Measurements from ENCODE around the gene F3. TPM values are rescaled to one million over a fixed set of nuclear protein-coding genes. Genes with fewer than 3 reads are reported as not detected.
A peak's percentile ranks its signal among the peaks of the same experiment; 100 is the strongest.

The F3 gene
- total and polyA plus RNA-seq, 2 experiments from 2014 or later, result 281 to 390 TPM

GRCh38 chr1:94524531-94524930 is 17.0 kb downstream of the F3 start:
- Histone ChIP-seq H3K4me2 (no peak overlapping the region), H3K9me2 (replicated peaks; ENCODE audit: insufficient read depth) (no peaks in the 10 kb centered on the region), H3K27me3 (no peaks in the 10 kb centered on the region), H2AFZ (no peak overlapping the region), H3K4me1 (ENCODE audit: insufficient read depth) (no peaks in the 10 kb centered on the region), H3K79me2 (no peaks in the 10 kb centered on the region), H3K27ac (no peak overlapping the region), H4K20me1 (ENCODE audit: insufficient read depth, poor library complexity, severe bottlenecking) (no peaks in the 10 kb centered on the region), H3K36me3 (replicated peaks; ENCODE audit: insufficient read depth, low read depth) (no peaks in the 10 kb centered on the region), H3K9me3 (ENCODE audit: low read depth) (no peaks in the 10 kb centered on the region), H3K4me3 (no peak overlapping the region)
- TF ChIP-seq EZH2 (IDR thresholded peaks at IDR 0.05; ENCODE audit: borderline replicate concordance) (no peak), EZH2phosphoT487 (IDR thresholded peaks at IDR 0.05; ENCODE audit: low read depth, severe bottlenecking, unreplicated experiment) (no peak), CTCF (IDR thresholded peaks at IDR 0.05; ENCODE audit: poor library complexity) (no peak)
- no peak for DNase-seq (ENCODE audit: low spot score)
- WGBS (ENCODE audit: low lambda C conversion rate, missing lambda C conversion rate), result 93% methylated on average over 6 of the region's 6 CpGs

GRCh38 chr1:94522304-94522703 is 19.3 kb downstream of the F3 start:
- H3K79me2 ChIP-seq, result no peaks in the 10 kb centered on the region
- no peaks in the 10 kb centered on the region for H3K9me2 ChIP-seq (replicated peaks; ENCODE audit: insufficient read depth)
- H3K27me3 ChIP-seq, result no peaks in the 10 kb centered on the region
- peak; percentile 73 for DNase-seq (ENCODE audit: low spot score)
- no peaks in the 10 kb centered on the region for H3K4me1 ChIP-seq (ENCODE audit: insufficient read depth)
- H3K36me3 ChIP-seq (replicated peaks; ENCODE audit: insufficient read depth, low read depth), result no peaks in the 10 kb centered on the region
- H2AFZ ChIP-seq, result no peak overlapping the region
- no peak overlapping the region for H3K27ac ChIP-seq
- peak; percentile 64 for TF ChIP-seq CTCF (IDR thresholded peaks at IDR 0.05; ENCODE audit: poor library complexity)
- TF ChIP-seq EZH2phosphoT487 (IDR thresholded peaks at IDR 0.05; ENCODE audit: low read depth, severe bottlenecking, unreplicated experiment), result no peak
- no peak for TF ChIP-seq EZH2 (IDR thresholded peaks at IDR 0.05; ENCODE audit: borderline replicate concordance)
- H3K9me3 ChIP-seq (ENCODE audit: low read depth), result no peaks in the 10 kb centered on the region
- WGBS (ENCODE audit: low lambda C conversion rate, missing lambda C conversion rate), result 24% methylated on average over 4 of the region's 4 CpGs
- no peaks in the 10 kb centered on the region for H4K20me1 ChIP-seq (ENCODE audit: insufficient read depth, poor library complexity, severe bottlenecking)
- no peak overlapping the region for H3K4me3 ChIP-seq
- H3K4me2 ChIP-seq, result no peak overlapping the region

- Histone ChIP-seq H2AFZ (no peak overlapping the region), H3K4me3 (no peak overlapping the region), H3K4me2 (no peak overlapping the region), H3K27ac (no peak overlapping the region), H3K79me2 (no peaks in the 10 kb centered on the region), H3K9me2 (replicated peaks; ENCODE audit: insufficient read depth) (no peaks in the 10 kb centered on the region), H3K9me3 (ENCODE audit: low read depth) (no peaks in the 10 kb centered on the region), H4K20me1 (ENCODE audit: insufficient read depth, poor library complexity, severe bottlenecking) (no peaks in the 10 kb centered on the region), H3K36me3 (replicated peaks; ENCODE audit: insufficient read depth, low read depth) (no peaks in the 10 kb centered on the region), H3K4me1 (ENCODE audit: insufficient read depth) (no peaks in the 10 kb centered on the region), H3K27me3 (no peaks in the 10 kb centered on the region)
- WGBS (ENCODE audit: low lambda C conversion rate, missing lambda C conversion rate), result 72% methylated on average over 2 of the region's 2 CpGs
- TF ChIP-seq EZH2phosphoT487 (IDR thresholded peaks at IDR 0.05; ENCODE audit: low read depth, severe bottlenecking, unreplicated experiment), result no peak
- TF ChIP-seq EZH2 (IDR thresholded peaks at IDR 0.05; ENCODE audit: borderline replicate concordance), result no peak
- TF ChIP-seq CTCF (IDR thresholded peaks at IDR 0.05; ENCODE audit: poor library complexity), result no peak
- no peak for DNase-seq (ENCODE audit: low spot score)
Measured at GRCh38 chr1:94519351-94519750, 22.2 kb downstream of the F3 start.
